Liver (tissue), 9 donors: ENCODE results near the gene PAOX. TPM values are rescaled to one million over a fixed set of nuclear protein-coding genes. Genes with fewer than 3 reads are reported as not detected.

Source experiments
- DNase-seq: peaks from one replicate; pipeline ENCODE4 v3.0.0-alpha.2; 2017; ENCODE audit warnings: low spot score
- H3K27ac ChIP-seq, 2 donors: one replicate each; pipeline ENCODE4 v1.7.0; 2013; ENCODE audit warnings: inconsistent platforms in 2 of 2, low read length in 2 of 2, control low read depth in 1 of 2, low read depth in 1 of 2, mild to moderate bottlenecking in 1 of 2
- H3K27me3 ChIP-seq, 4 donors: one replicate each; pipeline versions ENCODE4 v1.6.1 to v1.7.0; 2013; ENCODE audit warnings: low read length in 3 of 4, inconsistent platforms in 1 of 4, mild to moderate bottlenecking in 1 of 4, moderate library complexity in 1 of 4; ENCODE audit not compliant: control insufficient read depth in 4 of 4, insufficient read depth in 4 of 4
- H3K36me3 ChIP-seq, 4 donors: one replicate each; pipeline versions ENCODE4 v1.6.1 to v1.7.0; 2013; ENCODE audit warnings: low read length in 3 of 4, mild to moderate bottlenecking in 3 of 4, low read depth in 1 of 4, moderate library complexity in 1 of 4; ENCODE audit not compliant: control insufficient read depth in 4 of 4, insufficient read depth in 3 of 4
- H3K4me1 ChIP-seq, 4 donors: one replicate each; pipeline versions ENCODE4 v1.6.1 to v1.7.0; 2013; ENCODE audit warnings: low read length in 3 of 4, mild to moderate bottlenecking in 3 of 4, moderate library complexity in 1 of 4; ENCODE audit not compliant: control insufficient read depth in 4 of 4, insufficient read depth in 4 of 4
- H3K4me3 ChIP-seq, 3 donors: one replicate each; pipeline versions ENCODE4 v1.6.1 to v1.7.0; 2013; ENCODE audit warnings: low read length in 3 of 3, control low read depth in 1 of 3, low read depth in 1 of 3, mild to moderate bottlenecking in 1 of 3
- H3K9ac ChIP-seq, 2 donors: one replicate each; pipeline ENCODE4 v1.7.0; 2013; ENCODE audit warnings: low read length in 2 of 2, mild to moderate bottlenecking in 2 of 2, moderate library complexity in 2 of 2, control low read depth in 1 of 2, low read depth in 1 of 2
- H3K9me3 ChIP-seq, 4 donors: one replicate each; pipeline versions ENCODE4 v1.6.1 to v1.7.0; 2013; ENCODE audit warnings: low read length in 3 of 4; ENCODE audit not compliant: control insufficient read depth in 4 of 4
- EGR1 ChIP-seq, 2 donors: IDR thresholded peaks; 2 replicates each; pipeline ENCODE4 v1.6.1; 2016 to 2018; ENCODE audit warnings: antibody characterized with exemption in 2 of 2, low read depth in 2 of 2
- FOXA1 ChIP-seq: IDR thresholded peaks from 2 replicates; pipeline ENCODE4 v1.6.1; 2016; ENCODE audit warnings: antibody characterized with exemption
- FOXA2 ChIP-seq: IDR thresholded peaks from 2 replicates; pipeline ENCODE4 v1.6.1; 2016; ENCODE audit warnings: antibody characterized with exemption
- GABPA ChIP-seq, 2 donors: IDR thresholded peaks in 1 of 2; conservative IDR thresholded peaks in 1 of 2; 2 replicates each; pipeline ENCODE4 v1.6.1; 2016; ENCODE audit warnings: antibody characterized with exemption in 2 of 2, mild to moderate bottlenecking in 1 of 2, moderate library complexity in 1 of 2
- HNF4A ChIP-seq, 2 donors: conservative IDR thresholded peaks; 2 replicates each; pipeline ENCODE4 v1.6.1; 2016; ENCODE audit warnings: antibody characterized with exemption in 2 of 2, mild to moderate bottlenecking in 2 of 2
- HNF4G ChIP-seq: IDR thresholded peaks from 2 replicates; pipeline ENCODE4 v1.6.1; 2016; ENCODE audit warnings: antibody characterized with exemption
- JUND ChIP-seq, 2 donors: IDR thresholded peaks; 2 replicates each; pipeline ENCODE4 v1.6.1; 2016; ENCODE audit warnings: antibody characterized with exemption in 2 of 2
- NR2F2 ChIP-seq: IDR thresholded peaks from 2 replicates; pipeline ENCODE4 v1.6.1; 2016; ENCODE audit warnings: antibody characterized with exemption
- RAD21 ChIP-seq, 2 donors: IDR thresholded peaks; 2 replicates each; pipeline ENCODE4 v1.6.1; 2016; ENCODE audit warnings: antibody characterized with exemption in 2 of 2, mild to moderate bottlenecking in 2 of 2
- RXRA ChIP-seq, 2 donors: IDR thresholded peaks; 2 replicates each; pipeline ENCODE4 v1.6.1; 2017 to 2018; ENCODE audit warnings: antibody characterized with exemption in 2 of 2, mild to moderate bottlenecking in 1 of 2
- SP1 ChIP-seq: IDR thresholded peaks from 2 replicates; pipeline ENCODE4 v1.6.1; 2018; ENCODE audit warnings: antibody characterized with exemption, mild to moderate bottlenecking
- TAF1 ChIP-seq: conservative IDR thresholded peaks from 2 replicates; pipeline ENCODE4 v1.6.1; 2016; ENCODE audit warnings: antibody characterized with exemption, mild to moderate bottlenecking
- YY1 ChIP-seq: IDR thresholded peaks from 2 replicates; pipeline ENCODE4 v1.6.1; 2016; ENCODE audit warnings: antibody characterized with exemption, mild to moderate bottlenecking
- WGBS: extraction: QIAGEN DNeasy Blood & Tissue Kit; methylation state at CpG from one replicate; pipeline ENCODE4 v1.1.7; 2013; 5-methylcytosine and 5-hydroxymethylcytosine counted together
- polyA plus RNA-seq, 2 donors: library from polyadenylated mRNA; stranded (reverse) in 1 of 2; unstranded in 1 of 2; fragments of 200-250 nt in 1 of 2; fragments of >200 nt in 1 of 2; fragmentation: Nextera tagmentation in 1 of 2; extraction: Ambion mirVana in 1 of 2; gene quantifications; one replicate each; pipeline versions ENCODE4 v1.2.1 to v1.2.3, GENCODE V29; 2013 to 2015
- total RNA-seq, 2 donors: library from RNA; depleted of rRNA; stranded (reverse); fragments of >200 nt; gene quantifications; one replicate each; pipeline ENCODE4 v1.2.3, GENCODE V29; 2014
- TF ChIP-seq, protein P1 (sequence below): IDR thresholded peaks from 2 replicates; pipeline ENCODE4 v1.6.1; 2016; ENCODE audit warnings: antibody characterized with exemption
- TF ChIP-seq, protein P2 (sequence below): fragments of 150-350 bp; IDR thresholded peaks from 2 replicates; pipeline ENCODE4 v1.5.1; 2017; ENCODE audit warnings: improper control_type of control experiment, low read depth, low read length; ENCODE audit not compliant: missing input control
- TF ChIP-seq, protein P3 (sequence below): IDR thresholded peaks from 2 replicates; pipeline ENCODE4 v1.6.1; 2016; ENCODE audit warnings: antibody characterized with exemption
- TF ChIP-seq, protein P4 (sequence below): IDR thresholded peaks from 2 replicates; pipeline ENCODE4 v1.6.1; 2016; ENCODE audit warnings: antibody characterized with exemption
- TF ChIP-seq, protein P5 (sequence below): IDR thresholded peaks from 2 replicates; pipeline ENCODE4 v1.6.1; 2016; ENCODE audit warnings: antibody characterized with exemption, mild to moderate bottlenecking
- donor health status: healthy.
- donor health status: healthy.
- donor health status: healthy.
- donor health status: healthy.
- donor health status: healthy.

The PAOX gene
- total and polyA plus RNA-seq, 4 donors: 4.8 to 17.8 (median 13.3) TPM

DNA sequence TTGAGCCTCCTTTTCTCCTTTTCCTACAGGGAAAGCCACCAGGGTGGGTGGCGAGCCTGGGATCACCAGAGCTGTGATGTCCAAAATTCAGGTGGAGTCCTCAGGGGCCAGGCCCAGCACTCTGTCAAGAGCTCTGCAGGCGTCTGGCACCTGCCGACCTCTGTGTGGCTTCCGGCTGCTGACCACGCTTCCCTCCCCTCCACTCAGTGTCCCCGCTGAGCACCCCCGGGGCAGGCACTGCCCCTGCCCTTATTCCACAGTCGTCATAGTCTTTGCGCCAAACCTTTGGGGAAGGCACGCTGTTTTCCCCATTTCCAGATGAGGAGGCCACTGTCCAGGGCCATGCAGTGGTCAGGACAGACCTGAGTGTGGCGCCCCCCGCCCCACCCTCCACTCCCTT lies 22.4 kb downstream of the PAOX start:
- no peak overlapping the region for H3K9ac ChIP-seq
- H3K27me3 ChIP-seq: no peaks in the 10 kb centered on the region
- WGBS: 97% methylated on average over 12 of the region's 12 CpGs
- no peaks in the 10 kb centered on the region for H3K9me3 ChIP-seq
- no peaks in the 10 kb centered on the region for H3K4me1 ChIP-seq
- H3K36me3 ChIP-seq: peaks cover 6 to 45% (median 26%) of the 10 kb centered on the region in 4 donors
- DNase-seq: no peak
- H3K27ac ChIP-seq: no peak overlapping the region
- H3K4me3 ChIP-seq: no peak overlapping the region
- TF ChIP-seq, protein P1, sequence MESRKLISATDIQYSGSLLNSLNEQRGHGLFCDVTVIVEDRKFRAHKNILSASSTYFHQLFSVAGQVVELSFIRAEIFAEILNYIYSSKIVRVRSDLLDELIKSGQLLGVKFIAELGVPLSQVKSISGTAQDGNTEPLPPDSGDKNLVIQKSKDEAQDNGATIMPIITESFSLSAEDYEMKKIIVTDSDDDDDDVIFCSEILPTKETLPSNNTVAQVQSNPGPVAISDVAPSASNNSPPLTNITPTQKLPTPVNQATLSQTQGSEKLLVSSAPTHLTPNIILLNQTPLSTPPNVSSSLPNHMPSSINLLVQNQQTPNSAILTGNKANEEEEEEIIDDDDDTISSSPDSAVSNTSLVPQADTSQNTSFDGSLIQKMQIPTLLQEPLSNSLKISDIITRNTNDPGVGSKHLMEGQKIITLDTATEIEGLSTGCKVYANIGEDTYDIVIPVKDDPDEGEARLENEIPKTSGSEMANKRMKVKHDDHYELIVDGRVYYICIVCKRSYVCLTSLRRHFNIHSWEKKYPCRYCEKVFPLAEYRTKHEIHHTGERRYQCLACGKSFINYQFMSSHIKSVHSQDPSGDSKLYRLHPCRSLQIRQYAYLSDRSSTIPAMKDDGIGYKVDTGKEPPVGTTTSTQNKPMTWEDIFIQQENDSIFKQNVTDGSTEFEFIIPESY: no peak
- no peak for TF ChIP-seq GABPA (IDR thresholded peaks at IDR 0.05 in 1 of 2, conservative IDR thresholded peaks at IDR 0.05 in 1 of 2)
- no peak for TF ChIP-seq EGR1 (IDR thresholded peaks at IDR 0.05; ENCODE audit: low read depth in 2 of 2)
- no peak for TF ChIP-seq HNF4A (conservative IDR thresholded peaks at IDR 0.05)
- TF ChIP-seq, protein P2, sequence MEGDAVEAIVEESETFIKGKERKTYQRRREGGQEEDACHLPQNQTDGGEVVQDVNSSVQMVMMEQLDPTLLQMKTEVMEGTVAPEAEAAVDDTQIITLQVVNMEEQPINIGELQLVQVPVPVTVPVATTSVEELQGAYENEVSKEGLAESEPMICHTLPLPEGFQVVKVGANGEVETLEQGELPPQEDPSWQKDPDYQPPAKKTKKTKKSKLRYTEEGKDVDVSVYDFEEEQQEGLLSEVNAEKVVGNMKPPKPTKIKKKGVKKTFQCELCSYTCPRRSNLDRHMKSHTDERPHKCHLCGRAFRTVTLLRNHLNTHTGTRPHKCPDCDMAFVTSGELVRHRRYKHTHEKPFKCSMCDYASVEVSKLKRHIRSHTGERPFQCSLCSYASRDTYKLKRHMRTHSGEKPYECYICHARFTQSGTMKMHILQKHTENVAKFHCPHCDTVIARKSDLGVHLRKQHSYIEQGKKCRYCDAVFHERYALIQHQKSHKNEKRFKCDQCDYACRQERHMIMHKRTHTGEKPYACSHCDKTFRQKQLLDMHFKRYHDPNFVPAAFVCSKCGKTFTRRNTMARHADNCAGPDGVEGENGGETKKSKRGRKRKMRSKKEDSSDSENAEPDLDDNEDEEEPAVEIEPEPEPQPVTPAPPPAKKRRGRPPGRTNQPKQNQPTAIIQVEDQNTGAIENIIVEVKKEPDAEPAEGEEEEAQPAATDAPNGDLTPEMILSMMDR: no peak
- TF ChIP-seq, protein P3, sequence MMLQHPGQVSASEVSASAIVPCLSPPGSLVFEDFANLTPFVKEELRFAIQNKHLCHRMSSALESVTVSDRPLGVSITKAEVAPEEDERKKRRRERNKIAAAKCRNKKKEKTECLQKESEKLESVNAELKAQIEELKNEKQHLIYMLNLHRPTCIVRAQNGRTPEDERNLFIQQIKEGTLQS: no peak
- no peak for TF ChIP-seq NR2F2
- TF ChIP-seq TAF1: no peak
- TF ChIP-seq RAD21 (IDR thresholded peaks at IDR 0.05): no peak
- no peak for TF ChIP-seq HNF4G
- TF ChIP-seq FOXA2: no peak
- TF ChIP-seq SP1: no peak

DNA sequence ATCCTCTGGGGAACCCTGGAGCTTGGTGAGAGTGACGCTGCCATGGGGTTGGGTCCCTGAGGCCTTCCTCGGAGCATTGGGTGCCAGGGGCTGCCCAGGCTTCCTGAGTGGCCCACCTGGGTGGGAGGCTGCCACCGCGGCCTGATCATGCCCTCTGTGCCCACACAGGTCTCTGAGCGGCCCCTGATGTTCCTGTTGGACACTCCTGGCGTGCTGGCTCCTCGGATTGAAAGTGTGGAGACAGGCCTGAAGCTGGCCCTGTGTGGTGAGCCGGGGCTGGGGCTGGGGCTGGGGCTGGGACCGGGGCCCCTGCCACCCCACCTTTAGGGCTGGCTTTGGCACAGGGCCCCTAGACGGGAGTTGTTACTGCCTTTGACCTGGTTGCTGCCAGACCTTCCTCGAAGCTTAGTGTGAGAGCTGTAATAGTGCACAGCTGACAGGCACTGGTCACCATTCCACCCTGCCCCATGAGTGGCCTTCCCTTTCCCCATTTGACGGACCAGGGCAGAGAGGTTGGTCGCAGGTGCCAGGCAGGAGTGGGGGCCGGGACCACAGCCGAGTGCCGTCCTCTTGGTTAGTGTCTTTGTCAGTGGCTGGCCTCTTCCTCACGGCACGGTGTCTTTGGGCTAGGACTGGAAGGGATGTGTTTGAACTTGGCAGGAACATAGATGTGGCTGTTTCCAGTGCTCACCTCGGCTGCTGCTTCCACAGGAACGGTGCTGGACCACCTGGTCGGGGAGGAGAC lies 23.1 kb downstream of the PAOX start:
- Histone ChIP-seq H3K9ac (no peak overlapping the region), H3K36me3 (peaks cover 6 to 45% (median 25%) of the 10 kb centered on the region in 4 donors), H3K9me3 (no peaks in the 10 kb centered on the region), H3K4me1 (no peaks in the 10 kb centered on the region), H3K27me3 (no peaks in the 10 kb centered on the region), H3K4me3 (no peak overlapping the region), H3K27ac (no peak overlapping the region)
- 97% methylated on average over 21 of the region's 21 CpGs for WGBS
- no peak for DNase-seq
- TF ChIP-seq, protein P1: no peak
- TF ChIP-seq GABPA (IDR thresholded peaks at IDR 0.05 in 1 of 2, conservative IDR thresholded peaks at IDR 0.05 in 1 of 2): no peak
- TF ChIP-seq, protein P3: no peak
- TF ChIP-seq TAF1: no peak
- TF ChIP-seq, protein P2: no peak
- no peak for TF ChIP-seq EGR1 (IDR thresholded peaks at IDR 0.05; ENCODE audit: low read depth in 2 of 2)
- no peak for TF ChIP-seq JUND (IDR thresholded peaks at IDR 0.05)
- TF ChIP-seq, protein P4, sequence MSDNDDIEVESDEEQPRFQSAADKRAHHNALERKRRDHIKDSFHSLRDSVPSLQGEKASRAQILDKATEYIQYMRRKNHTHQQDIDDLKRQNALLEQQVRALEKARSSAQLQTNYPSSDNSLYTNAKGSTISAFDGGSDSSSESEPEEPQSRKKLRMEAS: no peak
- TF ChIP-seq FOXA2: no peak
- TF ChIP-seq, protein P5, sequence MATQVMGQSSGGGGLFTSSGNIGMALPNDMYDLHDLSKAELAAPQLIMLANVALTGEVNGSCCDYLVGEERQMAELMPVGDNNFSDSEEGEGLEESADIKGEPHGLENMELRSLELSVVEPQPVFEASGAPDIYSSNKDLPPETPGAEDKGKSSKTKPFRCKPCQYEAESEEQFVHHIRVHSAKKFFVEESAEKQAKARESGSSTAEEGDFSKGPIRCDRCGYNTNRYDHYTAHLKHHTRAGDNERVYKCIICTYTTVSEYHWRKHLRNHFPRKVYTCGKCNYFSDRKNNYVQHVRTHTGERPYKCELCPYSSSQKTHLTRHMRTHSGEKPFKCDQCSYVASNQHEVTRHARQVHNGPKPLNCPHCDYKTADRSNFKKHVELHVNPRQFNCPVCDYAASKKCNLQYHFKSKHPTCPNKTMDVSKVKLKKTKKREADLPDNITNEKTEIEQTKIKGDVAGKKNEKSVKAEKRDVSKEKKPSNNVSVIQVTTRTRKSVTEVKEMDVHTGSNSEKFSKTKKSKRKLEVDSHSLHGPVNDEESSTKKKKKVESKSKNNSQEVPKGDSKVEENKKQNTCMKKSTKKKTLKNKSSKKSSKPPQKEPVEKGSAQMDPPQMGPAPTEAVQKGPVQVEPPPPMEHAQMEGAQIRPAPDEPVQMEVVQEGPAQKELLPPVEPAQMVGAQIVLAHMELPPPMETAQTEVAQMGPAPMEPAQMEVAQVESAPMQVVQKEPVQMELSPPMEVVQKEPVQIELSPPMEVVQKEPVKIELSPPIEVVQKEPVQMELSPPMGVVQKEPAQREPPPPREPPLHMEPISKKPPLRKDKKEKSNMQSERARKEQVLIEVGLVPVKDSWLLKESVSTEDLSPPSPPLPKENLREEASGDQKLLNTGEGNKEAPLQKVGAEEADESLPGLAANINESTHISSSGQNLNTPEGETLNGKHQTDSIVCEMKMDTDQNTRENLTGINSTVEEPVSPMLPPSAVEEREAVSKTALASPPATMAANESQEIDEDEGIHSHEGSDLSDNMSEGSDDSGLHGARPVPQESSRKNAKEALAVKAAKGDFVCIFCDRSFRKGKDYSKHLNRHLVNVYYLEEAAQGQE: no peak
- no peak for TF ChIP-seq HNF4A (conservative IDR thresholded peaks at IDR 0.05)
- no peak for TF ChIP-seq RAD21 (IDR thresholded peaks at IDR 0.05)
- no peak for TF ChIP-seq RXRA (IDR thresholded peaks at IDR 0.05)
- no peak for TF ChIP-seq YY1
- no peak for TF ChIP-seq FOXA1
